RWPE1 (cell line): Measurements from ENCODE around the gene CEACAM1.
"Not testable (repeated sequence)": the region's sequence is repeated elsewhere in the genome, so short reads cannot be mapped to it uniquely, and the experiment has no call there.

Experiments
- CTCF ChIA-PET: fragments of 350-600 bp; sonication (Branson Sonifier 250); formaldehyde crosslinking; extraction: SDS; loops from one replicate; lab custom pipeline; 2021; lab: Yijun Ruan, JAX
- POLR2A ChIA-PET: fragments of 400-600 bp; formaldehyde crosslinking; extraction: SDS; loops from one replicate; lab custom pipeline; 2020; ENCODE audit warnings: antibody characterized with exemption; ENCODE audit not compliant: low non-redundant PET; lab: Yijun Ruan, JAX
- DNase-seq: peaks from one replicate; pipeline ENCODE4 v3.0.0; 2012; ENCODE audit warnings: low spot score
- H3K27ac ChIP-seq: fragments of 450-650 bp; 2 replicates; pipeline ENCODE4 v1.5.1; 2017
- CTCF ChIP-seq: fragments of 450-650 bp; conservative IDR thresholded peaks from 2 replicates; pipeline ENCODE4 v1.5.1; 2017; ENCODE audit warnings: low read depth, mild to moderate bottlenecking

The CEACAM1 gene

DNA sequence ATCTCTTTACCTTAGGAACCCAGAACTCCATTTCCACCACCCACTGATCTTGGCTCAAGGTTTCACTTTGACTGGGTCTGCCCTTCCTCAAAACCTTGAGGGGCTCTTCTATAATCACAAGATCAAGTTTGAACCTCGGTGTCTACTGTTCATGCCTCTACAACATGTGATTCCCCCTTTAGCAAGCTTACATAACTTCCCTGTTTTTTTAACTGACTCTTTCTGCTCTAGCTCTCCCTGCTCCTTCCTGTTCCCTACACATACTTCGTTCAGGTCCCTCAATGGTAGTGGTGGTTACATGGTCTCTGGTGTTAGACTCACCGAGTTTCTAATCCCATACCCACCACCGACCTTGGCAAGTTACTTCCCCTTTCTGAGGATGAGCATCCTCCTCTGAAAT lies 39.7 kb upstream of the CEACAM1 start:
- TF ChIP-seq CTCF: no peak
- DNase-seq: no peak
- POLR2A ChIA-PET: no interaction called here
- H3K27ac ChIP-seq: no peak overlapping the region
- CTCF ChIA-PET: interaction anchor here (0.6 to 0.7 kb wide), 2 partner anchors 10 to 39 kb away, joined by 3 read pairs; no protein-coding TSS in a partner anchor

DNA sequence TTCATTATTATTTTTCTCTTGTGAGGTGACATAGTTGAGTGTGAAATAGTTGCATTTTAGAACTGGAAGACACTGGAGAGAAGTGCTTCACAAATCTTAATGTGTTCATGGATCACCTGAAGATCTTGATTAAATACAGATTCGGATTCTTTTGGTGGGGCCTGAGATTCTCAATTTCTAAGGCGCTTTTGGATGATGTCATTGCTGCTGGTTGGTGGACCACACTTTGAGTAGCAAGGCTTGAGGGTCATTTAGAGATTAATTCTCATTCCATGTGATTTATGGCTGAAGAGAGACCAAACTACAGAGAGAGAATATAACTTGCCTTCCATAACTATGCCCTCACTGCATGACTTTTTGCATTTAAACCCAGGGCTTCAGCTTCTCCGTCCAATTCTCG lies 39.3 kb upstream of the CEACAM1 start:
- no peak for DNase-seq
- CTCF ChIA-PET: interaction anchor here (0.5 to 0.7 kb wide), 3 partner anchors 10 to 482 kb away, joined by 3 read pairs; no protein-coding TSS in a partner anchor
- POLR2A ChIA-PET: no interaction called here
- no peak for TF ChIP-seq CTCF
- H3K27ac ChIP-seq: no peak overlapping the region

- H3K27ac ChIP-seq: no peak overlapping the region
- DNase-seq: peak; percentile 67
- POLR2A ChIA-PET: no interaction called here
- CTCF ChIA-PET: no interaction called here
- TF ChIP-seq CTCF: peak; percentile 73
Observed at GRCh38 chr19:42563352-42564210, 35.3 kb upstream of the CEACAM1 start.

DNA sequence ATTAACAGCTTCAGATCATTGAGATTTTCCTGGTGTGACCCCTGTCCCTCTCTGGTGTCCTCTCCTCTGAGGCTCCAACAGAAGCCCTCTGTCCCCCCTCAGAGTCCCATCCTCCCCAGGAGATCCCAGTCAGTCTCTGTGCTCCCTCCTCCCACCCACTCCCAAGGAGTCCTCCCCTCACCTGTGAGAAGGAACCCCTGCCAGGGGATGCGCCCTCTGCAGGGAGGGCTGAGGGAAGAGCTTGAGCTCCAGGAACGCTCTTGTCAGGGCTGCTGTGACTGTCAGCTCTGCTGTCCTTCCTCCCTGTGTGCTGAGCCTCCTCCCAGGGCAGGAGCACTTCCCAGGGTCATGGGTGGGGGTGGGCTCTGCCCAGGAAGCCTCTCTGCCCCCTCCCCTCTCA lies 33.2 kb upstream of the CEACAM1 start:
- CTCF ChIA-PET: interaction anchor here (0.6 to 0.9 kb wide), 3 partner anchors 56 to 983 kb away, joined by 4 to 5 read pairs (median 4); no protein-coding TSS in a partner anchor
- no peak for DNase-seq
- no peak for TF ChIP-seq CTCF
- POLR2A ChIA-PET: no interaction called here
- H3K27ac ChIP-seq: no peak overlapping the region

DNA sequence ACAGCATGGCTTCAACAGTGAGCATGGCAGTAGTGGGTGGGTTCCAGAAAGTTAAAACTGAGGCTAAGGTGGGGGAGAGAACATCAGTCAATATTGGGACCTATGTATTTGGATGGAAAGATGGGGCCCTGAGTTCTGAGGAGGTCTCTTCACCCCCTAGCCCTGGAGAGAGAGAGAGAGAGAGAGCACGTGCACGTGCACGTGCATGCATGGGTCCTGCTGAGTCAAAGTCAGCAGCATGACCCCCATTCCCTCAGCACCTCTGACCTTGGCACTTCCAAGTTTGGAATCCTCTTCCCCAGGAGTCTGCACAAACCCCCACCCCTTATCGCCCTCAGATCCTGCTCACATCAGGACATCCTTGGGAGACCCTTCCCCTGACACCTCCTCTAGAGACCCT lies 32.5 kb upstream of the CEACAM1 start:
- DNase-seq: no peak
- no peak for TF ChIP-seq CTCF
- no peak overlapping the region for H3K27ac ChIP-seq
- CTCF ChIA-PET: no interaction called here
- POLR2A ChIA-PET: no interaction called here

DNA sequence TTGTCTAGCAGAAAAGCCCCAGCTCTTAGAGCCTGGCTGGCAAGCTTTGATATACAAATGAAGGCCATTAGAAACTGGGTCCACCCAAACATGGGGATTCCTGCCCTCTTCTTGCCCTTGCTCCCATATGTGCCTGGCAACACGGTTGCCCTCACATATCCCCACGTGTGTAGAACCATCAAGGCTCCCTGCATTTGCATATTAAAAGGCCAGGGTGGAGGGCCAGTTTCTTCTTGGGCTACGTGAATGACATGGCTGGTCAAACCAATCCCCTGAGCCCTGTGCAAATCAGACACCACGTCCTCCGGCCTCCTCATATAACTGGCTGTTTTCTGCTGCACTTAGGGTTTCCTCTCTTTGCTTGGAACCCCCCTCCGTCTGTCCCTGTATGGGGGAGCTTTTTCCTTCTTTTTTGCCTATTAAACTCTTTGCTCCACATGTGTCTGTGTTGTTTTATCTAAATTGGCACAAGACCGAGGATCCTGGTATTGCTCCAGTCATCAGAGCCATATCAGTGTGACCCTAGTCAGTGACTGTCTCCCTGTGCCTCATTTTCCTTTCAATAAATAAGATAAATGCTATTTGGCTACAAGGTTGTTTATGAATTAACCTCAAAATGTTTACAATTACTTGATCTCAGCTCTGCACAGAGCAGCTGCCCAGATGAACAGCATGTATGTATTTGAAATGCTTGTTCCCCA lies 30.3 kb upstream of the CEACAM1 start:
- POLR2A ChIA-PET: no interaction called here
- H3K27ac ChIP-seq: no peak overlapping the region
- TF ChIP-seq CTCF: no peak
- CTCF ChIA-PET: no interaction called here
- no peak for DNase-seq

DNA sequence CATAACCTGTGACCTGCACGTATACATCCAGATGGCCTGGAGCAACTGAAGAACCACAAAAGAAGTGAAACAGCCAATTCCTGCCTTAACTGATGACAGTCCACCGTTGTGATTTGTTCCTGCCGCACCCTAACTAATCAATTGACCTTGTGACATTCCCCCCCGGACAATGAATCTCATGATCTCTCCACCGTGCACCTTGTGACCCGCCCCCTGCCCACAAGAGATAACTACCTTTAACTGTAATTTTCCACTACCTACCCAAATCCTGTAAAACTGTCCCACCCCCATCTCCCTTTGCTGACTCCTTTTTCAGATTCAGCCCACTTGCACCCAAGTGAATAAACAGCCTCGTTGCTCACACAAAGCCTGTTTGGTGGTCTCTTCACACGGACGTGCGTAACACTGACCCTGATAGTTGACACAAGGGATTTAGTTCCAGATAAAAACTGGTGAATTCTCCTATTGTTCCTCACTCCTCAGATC lies 29.1 kb upstream of the CEACAM1 start:
- POLR2A ChIA-PET, DNase-seq, H3K27ac ChIP-seq: not testable (repeated sequence)
- CTCF ChIA-PET: interaction anchor here (0.6 kb wide), 2 partner anchors 39 to 381 kb away, joined by 3 read pairs; no protein-coding TSS in a partner anchor
